Naive thymus-derived CD4-positive, alpha-beta T cell (primary cell): Measurements from ENCODE around the gene UBE2K. TPM values are rescaled to one million over a fixed set of nuclear protein-coding genes. Genes with fewer than 3 reads are reported as not detected.
"Not testable (repeated sequence)": the region's sequence is repeated elsewhere in the genome, so short reads cannot be mapped to it uniquely, and the experiment has no call there.

ENCODE experiments used
- ATAC-seq: fragments of 150-1000 bp; cut with Tn5 transposase; 2 replicates; pipeline ENCODE4 v1.10.0; 2021; ENCODE audit warnings: mild to moderate bottlenecking, moderate library complexity
- CTCF ChIA-PET: fragments of 350-600 bp; sonication (Branson Sonifier 250); formaldehyde crosslinking; loops from one replicate; lab custom pipeline; 2021; ENCODE audit warnings: antibody characterized with exemption; lab: Charles Lee
- POLR2A ChIA-PET: fragments of 350-600 bp; sonication (Branson Sonifier 250); formaldehyde crosslinking; loops from one replicate; lab custom pipeline; 2021; ENCODE audit warnings: antibody characterized with exemption, inconsistent platforms; lab: Charles Lee
- DNase-seq, 9 donors: peaks; one replicate each; pipeline versions ENCODE4 v3.0.0 to v3.0.0-alpha.2; 2020 to 2022; ENCODE audit warnings: mixed read lengths in 1 of 9
- H3K27ac ChIP-seq: one replicate; pipeline ENCODE4 v1.7.0; 2013; ENCODE audit warnings: mild to moderate bottlenecking, low read depth, low read length, moderate library complexity
- H3K27me3 ChIP-seq, 2 donors: one replicate each; pipeline ENCODE4 v1.7.0; 2013; ENCODE audit warnings: low read length in 2 of 2, mild to moderate bottlenecking in 2 of 2, moderate library complexity in 2 of 2; ENCODE audit not compliant: control insufficient read depth in 2 of 2, insufficient read depth in 2 of 2
- H3K36me3 ChIP-seq, 3 experiments: 1 replicate in 2 of 3; 2 replicates in 1 of 3; pipeline ENCODE4 v1.7.0; 2013; ENCODE audit warnings: low read length in 3 of 3, mild to moderate bottlenecking in 3 of 3, moderate library complexity in 1 of 3; ENCODE audit not compliant: insufficient read depth in 3 of 3, control insufficient read depth in 2 of 3
- H3K4me1 ChIP-seq, 2 donors: one replicate each; pipeline ENCODE4 v1.7.0; 2013; ENCODE audit warnings: low read length in 2 of 2, mild to moderate bottlenecking in 2 of 2, moderate library complexity in 1 of 2; ENCODE audit not compliant: control insufficient read depth in 2 of 2, insufficient read depth in 2 of 2
- H3K4me3 ChIP-seq: 2 replicates; pipeline ENCODE4 v1.7.0; 2013; ENCODE audit warnings: mild to moderate bottlenecking, low read length
- H3K9me3 ChIP-seq, 3 experiments: 1 replicate in 2 of 3; 2 replicates in 1 of 3; pipeline ENCODE4 v1.7.0; 2013; ENCODE audit warnings: low read length in 3 of 3; ENCODE audit not compliant: control insufficient read depth in 2 of 3
- H3K27ac Mint-ChIP-seq, 9 donors: one replicate each; pipeline ENCODE4 v1.8.0; 2020 to 2022; ENCODE audit warnings: mixed read lengths in 9 of 9, mild to moderate bottlenecking in 8 of 9, moderate library complexity in 5 of 9, inconsistent platforms in 2 of 9
- H3K27me3 Mint-ChIP-seq, 5 donors: one replicate each; pipeline ENCODE4 v1.8.0; 2021 to 2022; ENCODE audit warnings: mixed read lengths in 5 of 5, mild to moderate bottlenecking in 1 of 5
- H3K36me3 Mint-ChIP-seq, 5 donors: one replicate each; pipeline ENCODE4 v1.8.0; 2020 to 2022; ENCODE audit warnings: mixed read lengths in 5 of 5, mild to moderate bottlenecking in 3 of 5, inconsistent platforms in 1 of 5
- H3K4me1 Mint-ChIP-seq, 7 donors: one replicate each; pipeline ENCODE4 v1.8.0; 2020 to 2022; ENCODE audit warnings: mixed read lengths in 7 of 7, mild to moderate bottlenecking in 3 of 7, inconsistent platforms in 1 of 7
- H3K4me3 Mint-ChIP-seq, 10 donors: one replicate each; pipeline ENCODE4 v1.8.0; 2020 to 2022; ENCODE audit warnings: mild to moderate bottlenecking in 10 of 10, mixed read lengths in 10 of 10, moderate library complexity in 6 of 10, inconsistent platforms in 2 of 10
- H3K9me3 Mint-ChIP-seq, 11 donors: one replicate each; pipeline ENCODE4 v1.8.0; 2020 to 2022; ENCODE audit warnings: mixed read lengths in 11 of 11, mild to moderate bottlenecking in 4 of 11, inconsistent platforms in 1 of 11, moderate library complexity in 1 of 11
- intact Hi-C, 2 donors: fragments of 100-400 bp; cut with micrococcal nuclease; formaldehyde crosslinking; loops; one replicate each; pipeline ENCODE4 v1.15.1; 2023
- polyA plus RNA-seq, 2 donors: library from polyadenylated mRNA; unstranded; fragments of 300-500 nt; fragmentation: Illumina TruSeq; gene quantifications; one replicate each; pipeline ENCODE4 v1.2.3, GENCODE V29; 2021
- total RNA-seq, 6 experiments: library from RNA in 5 of 6; stranded (reverse) in 5 of 6; gene quantifications; 1 replicate in 5 of 6; 2 replicates in 1 of 6; pipeline ENCODE4 v1.2.3 and lab custom pipeline; 2021 to 2026

UBE2K gene
- total and polyA plus RNA-seq, 7 experiments from 2014 or later, result 31.1 to 85.0 (median 44.2) TPM

DNA sequence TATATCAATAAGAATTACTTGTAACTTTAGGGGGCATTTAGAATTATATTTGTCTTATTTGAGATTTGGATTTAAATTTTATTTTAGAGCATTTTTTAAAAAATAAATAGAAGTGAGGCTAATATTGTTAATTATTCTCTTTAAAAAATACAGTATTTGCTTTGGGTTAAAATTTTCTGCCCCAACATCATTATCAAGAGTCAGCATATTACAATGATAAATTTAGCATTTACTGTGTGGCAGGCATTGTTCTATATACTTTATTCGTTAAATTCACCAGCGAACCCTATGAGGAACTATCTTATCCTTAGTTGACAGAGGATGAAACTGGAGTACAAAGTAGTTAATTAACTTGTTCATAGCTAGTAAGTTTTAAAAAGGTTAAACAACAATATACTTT is 34.0 kb downstream of the UBE2K start:
- peaks cover 0 to 4% (median 3%) of the 10 kb centered on the region in 3 experiments for H3K36me3 ChIP-seq
- Mint-ChIP-seq H3K27ac (no peak overlapping the region), H3K9me3 (no peaks in the 10 kb centered on the region), H3K4me3 (no peak overlapping the region), H3K36me3 (peaks cover 0 to 20% (median 2%) of the 10 kb centered on the region in 5 donors), H3K4me1 (peaks cover 15 to 40% (median 19%) of the 10 kb centered on the region in 7 donors), H3K27me3 (no peaks in the 10 kb centered on the region)
- peaks cover 0 to 5% of the 10 kb centered on the region in 2 donors for H3K4me1 ChIP-seq
- H3K27ac ChIP-seq, result no peak overlapping the region
- H3K27me3 ChIP-seq, result no peaks in the 10 kb centered on the region
- CTCF ChIA-PET, result interaction anchor here (0.8 kb wide), 1 partner anchor 13 kb away, joined by 3 read pairs; no protein-coding TSS in a partner anchor
- no peak for ATAC-seq
- H3K9me3 ChIP-seq, result no peaks in the 10 kb centered on the region
- POLR2A ChIA-PET, result interaction anchor here (0.5 to 0.7 kb wide), 2 partner anchors 31 to 282 kb away, joined by 3 to 4 read pairs; no protein-coding TSS in a partner anchor
- intact Hi-C loops, result loop anchor here in 1 of 2 donors (5.0 kb wide), 1 partner anchor 35 kb away; the partner anchor contains the start of gene UBE2K
- H3K4me3 ChIP-seq, result no peak overlapping the region
- no peak for DNase-seq

DNA sequence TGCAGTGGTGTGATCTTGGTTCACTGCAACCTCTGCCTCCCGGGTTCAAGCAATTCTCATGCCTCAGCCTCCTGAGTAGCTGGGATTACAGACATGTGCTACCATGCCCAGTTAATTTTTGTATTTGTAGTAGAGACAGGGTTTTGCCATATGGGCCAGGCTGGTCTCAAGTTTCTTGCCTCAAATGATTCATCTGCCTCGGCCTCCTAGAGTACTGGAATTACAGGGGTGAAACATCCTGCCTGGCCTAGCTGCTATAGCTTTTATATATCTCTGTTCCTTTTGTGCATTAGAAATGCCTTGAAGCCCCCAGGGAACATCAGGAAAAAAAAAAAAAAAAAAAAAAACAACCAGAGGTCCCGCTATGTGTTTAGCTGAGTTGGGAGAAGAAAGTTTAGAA is 34.8 kb downstream of the UBE2K start:
- peak overlapping the region in 1 of 9 donors; percentile 82 for H3K27ac Mint-ChIP-seq
- Histone ChIP-seq H3K4me3 (no peak overlapping the region), H3K4me1 (peaks cover 0 to 5% of the 10 kb centered on the region in 2 donors), H3K27me3 (no peaks in the 10 kb centered on the region), H3K27ac (no peak overlapping the region), H3K36me3 (peaks cover 0 to 4% (median 3%) of the 10 kb centered on the region in 3 experiments), H3K9me3 (no peaks in the 10 kb centered on the region)
- no peak for DNase-seq
- H3K27me3 Mint-ChIP-seq, result no peaks in the 10 kb centered on the region
- peaks cover 14 to 37% (median 17%) of the 10 kb centered on the region in 7 donors for H3K4me1 Mint-ChIP-seq
- ChIA-PET CTCF (no interaction called here), POLR2A (interaction anchor here (0.7 kb wide), 1 partner anchor 283 kb away, joined by 4 read pairs; no protein-coding TSS in a partner anchor)
- no peak overlapping the region for H3K4me3 Mint-ChIP-seq
- intact Hi-C loops, result loop anchor here in 1 of 2 donors (5.0 kb wide), 1 partner anchor 35 kb away; the partner anchor contains the start of gene UBE2K
- peaks cover 0 to 16% (median 1%) of the 10 kb centered on the region in 5 donors for H3K36me3 Mint-ChIP-seq
- no peaks in the 10 kb centered on the region for H3K9me3 Mint-ChIP-seq
- ATAC-seq, result no peak

DNA sequence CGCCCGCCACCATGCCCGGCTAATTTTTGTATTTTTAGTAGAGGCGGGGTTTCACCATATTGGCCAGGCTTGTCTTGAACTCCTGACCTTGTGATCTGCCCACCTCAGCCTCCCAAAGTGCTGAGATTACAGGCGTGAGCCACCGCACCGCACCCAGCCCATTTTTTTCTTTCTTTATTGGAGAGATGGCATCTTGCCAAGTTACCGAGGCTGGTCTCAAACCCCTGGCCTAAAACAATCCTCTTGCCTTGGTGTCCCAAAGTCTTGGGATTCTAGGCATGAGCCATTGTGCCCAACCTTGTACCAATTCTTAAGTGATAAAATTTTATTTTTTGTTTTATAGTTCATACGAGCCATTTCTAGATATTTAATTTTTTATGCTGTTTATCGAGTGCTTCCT is 41.7 kb downstream of the UBE2K start:
- H3K9me3 ChIP-seq, H3K36me3 Mint-ChIP-seq, H3K27ac ChIP-seq, H3K4me1 ChIP-seq, H3K4me3 ChIP-seq, H3K4me3 Mint-ChIP-seq, H3K36me3 ChIP-seq, DNase-seq, H3K9me3 Mint-ChIP-seq, ATAC-seq, CTCF ChIA-PET, intact Hi-C loops, H3K4me1 Mint-ChIP-seq, H3K27me3 Mint-ChIP-seq, H3K27ac Mint-ChIP-seq, H3K27me3 ChIP-seq: not testable (repeated sequence)
- POLR2A ChIA-PET, result interaction anchor here (0.6 kb wide), 2 partner anchors 9 to 1905 kb away, joined by 3 to 4 read pairs; no protein-coding TSS in a partner anchor

DNA sequence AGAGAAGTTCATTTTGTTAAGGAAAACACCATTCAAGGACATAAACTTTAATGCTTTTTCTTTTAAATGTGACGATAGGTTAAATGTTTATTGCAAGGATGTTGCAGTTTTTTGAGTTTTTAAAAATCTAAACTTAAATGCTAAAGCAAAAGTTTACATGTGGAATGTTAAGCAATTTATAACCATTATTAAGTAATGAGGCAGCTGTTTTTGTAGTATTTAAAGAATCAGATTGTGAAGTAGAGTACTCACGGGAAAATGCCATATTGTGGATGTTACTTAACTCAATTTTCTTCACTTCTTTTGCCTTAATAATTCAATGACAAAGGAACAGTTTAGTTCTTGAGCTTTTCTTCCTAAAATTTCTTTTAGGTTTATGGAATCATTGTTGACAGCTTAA is 43.5 kb downstream of the UBE2K start:
- POLR2A ChIA-PET, result no interaction called here
- no peaks in the 10 kb centered on the region for H3K9me3 ChIP-seq
- Mint-ChIP-seq H3K4me3 (no peak overlapping the region), H3K4me1 (peaks cover 3 to 15% (median 5%) of the 10 kb centered on the region in 7 donors), H3K27me3 (no peaks in the 10 kb centered on the region), H3K36me3 (peaks cover 0 to 11% (median 4%) of the 10 kb centered on the region in 5 donors), H3K27ac (no peak overlapping the region), H3K9me3 (no peaks in the 10 kb centered on the region)
- CTCF ChIA-PET, result interaction anchor here (0.6 kb wide), 1 partner anchor 981 kb away, joined by 3 read pairs; no protein-coding TSS in a partner anchor
- DNase-seq, result no peak
- H3K4me3 ChIP-seq, result no peak overlapping the region
- H3K4me1 ChIP-seq, result no peaks in the 10 kb centered on the region
- no peak overlapping the region for H3K27ac ChIP-seq
- intact Hi-C loops, result loop anchor here in 1 of 2 donors (2.0 kb wide), 1 partner anchor 13 kb away; no protein-coding TSS in a partner anchor
- H3K36me3 ChIP-seq, result peaks cover 0 to 2% (median 0%) of the 10 kb centered on the region in 3 experiments
- no peak for ATAC-seq
- no peaks in the 10 kb centered on the region for H3K27me3 ChIP-seq

DNA sequence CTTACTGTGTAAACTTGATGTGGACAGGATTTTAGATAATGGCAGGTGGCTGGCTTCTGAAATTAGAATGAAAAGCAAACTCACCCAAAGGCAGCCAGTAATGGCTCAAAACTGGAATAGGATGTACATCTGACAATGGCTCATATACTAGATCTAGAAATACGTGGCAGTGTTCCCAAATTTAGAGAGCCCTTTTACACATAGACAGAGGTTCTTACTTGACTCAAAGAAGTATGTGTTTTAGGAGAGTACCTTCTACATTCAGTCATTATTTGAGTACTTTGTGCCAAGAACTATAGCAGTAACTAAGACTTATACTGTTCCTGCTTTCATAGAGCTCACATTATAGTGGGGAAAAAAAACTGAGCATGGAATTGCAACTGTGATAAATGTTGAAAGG is 48.0 kb downstream of the UBE2K start:
- CTCF ChIA-PET, result interaction anchor here (1.1 kb wide), 1 partner anchor 233 kb away, joined by 3 read pairs; no protein-coding TSS in a partner anchor
- Mint-ChIP-seq H3K4me3 (no peak overlapping the region), H3K9me3 (no peaks in the 10 kb centered on the region), H3K27ac (peak overlapping the region in 1 of 9 donors; percentile 67), H3K27me3 (no peaks in the 10 kb centered on the region), H3K36me3 (peaks cover 5 to 16% (median 8%) of the 10 kb centered on the region in 5 donors), H3K4me1 (peaks cover 3 to 11% (median 9%) of the 10 kb centered on the region in 7 donors)
- no peaks in the 10 kb centered on the region for H3K9me3 ChIP-seq
- POLR2A ChIA-PET, result no interaction called here
- no peak for ATAC-seq
- DNase-seq, result no peak
- H3K27ac ChIP-seq, result no peak overlapping the region
- no peaks in the 10 kb centered on the region for H3K27me3 ChIP-seq
- no peaks in the 10 kb centered on the region for H3K4me1 ChIP-seq
- H3K4me3 ChIP-seq, result no peak overlapping the region
- intact Hi-C loops, result no loop called here
- peaks cover 0 to 11% (median 0%) of the 10 kb centered on the region in 3 experiments for H3K36me3 ChIP-seq

DNA sequence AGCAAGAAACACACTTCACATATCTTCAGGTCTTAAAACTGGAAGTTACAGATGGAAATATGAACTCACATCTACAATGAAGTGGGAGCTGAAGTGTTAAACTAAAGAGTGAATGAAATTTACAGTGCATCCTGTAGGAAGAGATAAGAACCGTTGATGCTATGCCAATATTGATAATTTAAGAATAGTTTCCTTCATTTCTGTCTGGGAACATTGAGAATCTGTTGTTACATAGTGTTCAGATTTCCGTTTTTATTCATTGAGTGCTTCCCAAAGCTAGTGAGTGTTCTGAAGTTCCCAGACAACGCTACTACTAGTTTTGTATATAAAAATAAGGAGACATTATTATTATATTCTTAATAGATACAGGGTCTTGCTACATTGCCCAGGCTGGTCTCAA is 52.3 kb downstream of the UBE2K start:
- ATAC-seq, result no peak
- Histone ChIP-seq H3K36me3 (peaks cover 0 to 17% (median 0%) of the 10 kb centered on the region in 3 experiments), H3K4me3 (no peak overlapping the region), H3K27me3 (no peaks in the 10 kb centered on the region), H3K27ac (no peak overlapping the region), H3K9me3 (no peaks in the 10 kb centered on the region), H3K4me1 (no peaks in the 10 kb centered on the region)
- ChIA-PET CTCF (interaction anchor here (0.6 to 0.7 kb wide), 2 partner anchors 22 to 709 kb away, joined by 3 to 4 read pairs; no protein-coding TSS in a partner anchor), POLR2A (interaction anchor here (0.6 kb wide), 1 partner anchor 286 kb away, joined by 4 read pairs; no protein-coding TSS in a partner anchor)
- no peak overlapping the region for H3K4me3 Mint-ChIP-seq
- no peak overlapping the region for H3K27ac Mint-ChIP-seq
- no peaks in the 10 kb centered on the region for H3K9me3 Mint-ChIP-seq
- peaks cover 7 to 28% (median 11%) of the 10 kb centered on the region in 5 donors for H3K36me3 Mint-ChIP-seq
- no peaks in the 10 kb centered on the region for H3K27me3 Mint-ChIP-seq
- intact Hi-C loops, result no loop called here
- DNase-seq, result no peak
- peaks cover 9 to 31% (median 14%) of the 10 kb centered on the region in 7 donors for H3K4me1 Mint-ChIP-seq
